GM18519 (cell line): ENCODE data around the gene SPATA6.
"Not testable (repeated sequence)": the region's sequence is repeated elsewhere in the genome, so short reads cannot be mapped to it uniquely, and the experiment has no call there.

Source experiments
- ATAC-seq: cut with Tn5 transposase; IDR thresholded peaks from one replicate; pipeline ENCODE4 v1.9.1; 2021; ENCODE audit warnings: mild to moderate bottlenecking, moderate library complexity; ENCODE audit not compliant: unreplicated experiment, low FRiP score

Gene SPATA6

DNA sequence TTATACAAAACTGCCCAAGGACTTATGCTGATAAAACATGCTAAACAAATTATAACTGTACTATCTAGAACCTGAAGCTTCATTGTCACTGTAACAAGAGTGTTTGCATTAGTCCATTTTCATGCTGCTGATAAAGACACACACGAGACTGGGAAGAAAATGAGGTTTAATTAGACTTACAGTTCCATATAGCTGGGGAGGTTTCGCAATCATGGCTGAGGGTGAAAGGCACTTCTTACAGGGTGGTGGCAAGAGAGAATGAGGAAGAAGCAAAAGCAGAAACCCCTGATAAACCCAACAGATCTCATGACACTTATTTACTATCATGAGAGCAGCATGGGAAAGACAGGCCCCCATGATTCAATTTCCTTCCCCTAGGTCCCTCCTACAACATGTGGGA, 100.4 kb downstream of the SPATA6 start:
- no peak for ATAC-seq

- no peak for ATAC-seq
Measured at GRCh38 chr1:48362901-48363300, 109.1 kb downstream of the SPATA6 start.

- ATAC-seq, result no peak
Measured at GRCh38 chr1:48356901-48357300, 115.1 kb downstream of the SPATA6 start.

DNA sequence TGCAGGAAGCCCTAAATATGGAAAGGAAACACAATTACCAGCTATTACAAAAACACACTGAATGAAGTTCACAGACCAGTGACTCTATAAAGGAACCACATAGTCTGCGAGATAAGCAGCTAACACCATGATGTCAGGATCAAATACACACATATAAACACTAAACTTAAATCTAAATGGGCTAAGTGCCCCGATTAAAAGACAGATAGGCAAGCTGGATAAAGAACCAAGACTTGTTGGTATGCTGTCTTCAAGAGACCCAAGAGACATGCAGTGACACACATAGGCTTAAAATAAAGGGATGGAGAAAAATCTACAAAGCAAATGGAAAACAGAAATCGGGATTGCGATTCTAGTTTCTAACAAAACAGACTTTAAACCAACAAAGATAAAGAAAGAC, 127.6 kb downstream of the SPATA6 start:
- ATAC-seq, result no peak

DNA sequence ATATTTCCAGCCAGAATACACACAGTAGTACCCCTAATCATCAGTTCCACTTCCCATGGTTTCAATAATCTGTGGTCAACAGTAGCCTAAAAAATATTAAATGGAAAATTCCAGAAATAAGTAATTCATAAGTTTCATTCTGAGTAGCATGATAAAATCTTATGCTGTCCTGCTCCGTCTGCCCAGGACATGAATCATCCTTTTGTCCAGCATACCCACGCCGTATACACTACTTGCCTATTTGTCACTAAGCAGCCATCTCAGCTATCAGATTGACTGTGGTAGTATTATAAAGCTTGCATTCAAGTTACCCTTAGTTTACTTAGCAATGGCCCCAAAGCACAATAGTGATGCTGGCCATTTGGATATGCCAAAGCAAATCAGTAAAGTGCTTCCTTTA, 130.8 kb downstream of the SPATA6 start:
- ATAC-seq, result no peak

DNA sequence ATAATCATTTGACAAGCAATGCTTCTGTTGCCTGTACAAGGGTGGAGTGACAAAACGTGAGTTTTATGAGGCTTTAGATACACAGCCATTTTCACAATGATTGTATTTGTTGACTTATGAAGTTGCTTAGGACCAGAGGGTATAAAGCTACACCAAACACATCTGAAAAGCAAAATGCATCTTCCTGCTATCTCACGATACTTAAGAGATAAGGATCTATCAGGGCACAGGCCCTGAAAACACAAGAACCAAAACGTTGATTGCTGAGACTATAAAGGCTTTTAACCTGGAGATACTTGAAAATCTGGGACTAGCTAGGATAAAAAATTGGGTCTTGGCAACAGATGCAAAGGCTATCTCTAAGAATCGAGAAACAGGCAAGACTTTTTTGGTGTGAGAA, 133.7 kb downstream of the SPATA6 start:
- no peak for ATAC-seq

DNA sequence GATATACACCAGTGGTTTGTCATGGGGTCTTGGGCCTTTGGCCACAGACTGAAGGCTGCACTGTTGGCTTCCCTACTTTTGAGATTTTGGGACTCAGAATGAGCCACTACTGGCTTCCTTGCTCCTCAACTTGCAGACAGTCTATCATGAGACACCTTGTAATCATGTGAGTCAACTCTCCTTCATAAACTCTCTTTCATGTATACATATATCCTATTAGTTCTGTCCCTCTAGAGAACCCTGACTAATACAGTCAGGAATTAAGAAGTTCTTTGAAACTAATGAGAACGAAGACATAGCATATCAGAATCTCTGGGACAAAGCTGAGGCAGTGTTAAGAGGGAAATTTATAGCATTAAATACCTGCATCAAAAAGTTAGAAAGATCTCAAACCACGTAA, 138.7 kb downstream of the SPATA6 start:
- no peak for ATAC-seq

- no peak for ATAC-seq
Measured at GRCh38 chr1:48332115-48332514, 139.9 kb downstream of the SPATA6 start.

DNA sequence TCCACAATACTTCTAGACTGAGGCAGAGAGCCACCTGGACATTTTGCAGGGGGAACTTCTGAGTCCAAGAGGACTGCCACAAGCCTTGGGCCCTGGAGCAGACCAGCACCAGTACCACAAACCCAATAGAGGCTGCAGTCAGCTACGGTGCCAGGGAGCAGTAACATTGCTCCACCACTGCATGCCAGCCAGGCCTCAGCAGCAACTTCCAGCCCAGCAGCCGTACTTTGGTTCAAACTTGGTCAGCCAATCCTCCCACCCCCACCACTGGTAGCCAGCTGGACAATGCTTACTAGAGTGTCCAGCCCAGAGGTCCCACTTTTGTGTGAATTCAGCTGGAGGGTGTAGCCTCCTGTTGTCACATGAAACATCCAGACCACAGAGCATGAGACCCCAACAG, 142.1 kb downstream of the SPATA6 start:
- no peak for ATAC-seq

DNA sequence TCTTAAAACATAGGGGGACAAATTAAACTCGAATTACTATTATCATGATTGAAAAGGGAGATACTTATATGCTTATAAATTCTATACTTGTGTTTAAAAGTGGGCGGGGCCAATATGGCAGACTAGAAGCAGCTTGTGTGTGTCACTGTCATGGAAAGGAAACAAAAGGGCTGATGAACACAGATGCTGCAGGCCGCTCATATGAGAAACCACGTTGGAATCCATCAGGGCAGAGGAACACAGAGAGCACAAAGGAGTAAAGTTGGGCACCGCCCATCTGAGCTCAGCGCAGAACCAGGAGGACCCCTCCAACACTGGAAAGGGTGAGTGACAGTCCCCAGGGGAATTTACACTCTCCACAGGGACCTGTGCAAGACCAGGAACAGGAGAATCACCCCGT, 142.5 kb downstream of the SPATA6 start:
- no peak for ATAC-seq

- not testable (repeated sequence) for ATAC-seq
Measured at GRCh38 chr1:48311829-48312228, 160.2 kb downstream of the SPATA6 start.

DNA sequence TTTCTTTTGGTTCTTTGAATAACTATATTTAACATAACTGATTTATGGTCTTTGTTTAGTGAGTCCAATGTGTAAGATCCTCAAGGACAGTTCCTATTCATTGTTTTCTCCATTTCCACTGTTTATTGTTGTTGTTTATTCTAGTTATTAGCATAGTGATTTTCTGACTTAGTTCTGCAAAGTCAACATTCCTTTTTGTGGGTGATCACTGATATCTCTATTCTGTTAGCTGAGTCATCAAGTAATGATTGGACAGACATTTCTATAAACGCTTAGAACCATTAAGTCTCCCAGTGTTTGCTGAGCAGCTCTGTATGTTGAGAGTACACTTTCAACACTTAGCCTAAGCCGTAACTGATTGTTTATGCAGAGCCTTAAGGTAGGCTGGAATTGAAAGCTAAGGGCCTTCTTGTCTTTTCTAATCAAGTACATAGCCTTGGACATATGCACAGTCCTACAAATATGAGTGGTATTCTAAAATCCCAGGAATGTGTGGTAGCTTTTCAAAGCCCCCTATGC, 162.4 kb downstream of the SPATA6 start:
- no peak for ATAC-seq

DNA sequence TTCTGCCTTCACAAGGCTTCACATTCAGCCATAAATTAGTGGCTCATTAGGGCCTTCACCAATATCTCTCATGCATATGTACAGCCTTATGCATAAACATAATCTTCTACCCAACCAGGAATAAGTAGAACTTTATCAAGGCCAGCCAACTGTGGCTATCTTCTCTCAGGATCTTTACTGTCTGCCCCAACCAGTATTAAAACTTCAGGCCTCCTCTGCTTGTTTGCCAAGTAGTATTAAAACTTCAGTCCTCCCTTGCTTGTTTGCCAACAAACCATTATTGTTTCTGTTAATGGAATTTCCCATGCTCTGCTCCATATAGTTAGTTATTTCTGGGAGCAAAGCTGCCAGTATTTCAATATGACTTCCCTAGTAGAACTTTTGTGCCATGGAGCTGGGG, 169.4 kb downstream of the SPATA6 start:
- no peak for ATAC-seq

DNA sequence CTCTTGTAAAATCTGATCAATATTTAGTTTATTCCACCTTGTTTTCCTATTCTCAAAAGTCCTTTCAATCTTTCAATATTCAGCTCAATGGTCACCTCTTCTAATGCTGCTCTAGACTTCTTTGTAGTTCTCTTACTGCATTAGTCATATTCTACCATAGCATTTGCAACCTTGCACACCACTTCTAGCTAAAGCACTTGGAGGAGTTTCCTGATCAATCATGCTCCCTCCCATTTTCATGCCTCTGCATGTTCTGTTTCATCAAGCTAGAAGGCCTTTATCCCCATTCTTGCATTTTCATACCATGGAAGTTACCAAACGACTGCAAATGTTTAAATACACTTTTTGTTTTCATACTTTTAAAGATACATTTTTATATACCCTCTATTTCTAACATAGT, 177.3 kb downstream of the SPATA6 start:
- ATAC-seq, result no peak

GRCh38 chr1:48294094-48294493, 177.9 kb downstream of the SPATA6 start:
- not testable (repeated sequence) for ATAC-seq

DNA sequence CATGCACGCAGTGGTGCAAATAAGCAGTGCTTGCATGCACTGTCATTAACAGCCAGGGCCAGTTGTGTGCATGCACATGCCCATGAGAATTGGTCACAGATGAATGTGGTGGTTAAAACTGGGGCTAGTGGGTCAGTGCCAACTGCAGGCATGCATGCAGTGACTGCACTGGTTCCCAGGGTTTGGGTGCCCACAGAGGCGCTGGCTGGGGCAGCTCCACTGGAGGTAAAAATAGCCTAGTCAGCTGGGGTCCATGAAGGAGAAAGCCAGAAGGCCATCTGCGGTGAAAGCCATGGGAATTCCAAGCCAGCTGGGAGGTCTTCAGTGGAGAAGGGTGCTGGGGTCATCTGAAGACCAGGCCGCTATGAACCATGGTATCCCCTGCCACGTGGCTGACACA, 179.3 kb downstream of the SPATA6 start:
- ATAC-seq, result no peak

- no peak for ATAC-seq
Measured at GRCh38 chr1:48291421-48291820, 180.6 kb downstream of the SPATA6 start.

- ATAC-seq, result no peak
Measured at GRCh38 chr1:48285525-48285924, 186.5 kb downstream of the SPATA6 start.

DNA sequence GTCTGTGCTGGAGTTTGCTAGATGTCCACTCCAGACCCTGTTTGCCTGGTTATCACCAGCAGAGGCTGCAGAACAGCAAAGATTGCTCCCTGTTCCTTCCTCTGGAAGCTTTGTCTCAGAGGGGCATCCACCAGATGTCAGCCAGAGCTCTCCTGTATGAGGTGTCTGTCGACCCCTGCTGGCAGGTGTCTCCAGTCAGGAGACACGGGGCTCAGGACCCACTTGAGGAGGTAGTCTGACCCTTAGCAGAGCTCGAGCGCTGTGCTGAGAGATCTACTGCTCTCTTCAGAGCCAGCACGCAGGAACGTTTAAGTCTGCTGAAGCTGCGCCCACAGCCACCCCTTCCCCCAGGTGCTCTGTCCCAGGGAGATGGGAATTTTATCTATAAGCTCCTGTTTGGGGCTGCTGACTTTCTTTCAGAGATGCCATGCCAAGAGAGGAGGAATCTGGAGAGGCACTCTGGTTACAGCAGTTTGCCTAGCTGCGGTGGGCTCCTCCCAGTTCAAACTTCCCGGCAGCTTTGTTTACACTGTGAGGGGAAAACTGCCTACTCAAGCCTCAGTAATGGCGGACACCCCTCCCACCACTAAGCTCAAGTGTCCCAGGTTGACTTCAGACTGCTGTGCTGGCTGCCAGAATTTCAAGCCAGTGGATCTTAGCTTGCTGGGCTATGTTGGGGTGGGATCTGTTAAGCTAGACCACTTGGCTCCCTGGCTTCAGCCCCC, 187.1 kb downstream of the SPATA6 start:
- not testable (repeated sequence) for ATAC-seq

DNA sequence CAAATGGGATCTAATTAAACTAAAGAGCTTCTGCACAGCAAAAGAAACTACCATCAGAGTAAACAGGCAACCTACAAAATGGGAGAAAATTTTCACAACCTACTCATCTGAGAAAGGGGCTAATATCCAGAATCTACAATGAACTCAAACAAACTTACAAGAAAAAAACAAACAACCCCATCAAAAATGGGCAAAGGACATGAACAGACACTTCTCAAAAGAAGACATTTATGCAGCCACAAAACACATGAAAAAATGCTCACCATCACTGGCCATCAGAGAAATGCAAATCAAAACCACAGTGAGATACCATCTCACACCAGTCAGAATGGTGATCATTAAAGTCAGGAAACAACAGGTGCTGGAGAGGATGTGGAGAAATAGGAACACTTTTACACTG, 189.7 kb downstream of the SPATA6 start:
- ATAC-seq, result not testable (repeated sequence)

DNA sequence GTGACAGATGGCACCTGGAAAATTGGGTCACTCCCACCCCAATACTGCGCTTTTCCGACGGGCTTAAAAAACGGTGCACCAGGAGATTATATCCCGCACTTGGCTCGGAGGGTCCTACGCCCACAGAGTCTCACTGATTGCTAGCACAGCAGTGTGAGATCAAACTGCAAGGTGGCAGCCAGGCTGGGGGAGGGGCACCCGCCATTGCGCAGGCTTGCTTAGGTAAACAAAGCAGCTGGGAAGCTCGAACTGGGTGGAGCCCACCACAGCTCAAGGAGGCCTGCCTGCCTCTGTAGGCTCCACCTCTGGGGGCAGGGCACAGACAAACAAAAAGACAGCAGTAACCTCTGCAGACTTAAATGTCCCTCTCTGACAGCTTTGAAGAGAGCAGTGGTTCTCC, 194.6 kb downstream of the SPATA6 start:
- ATAC-seq, result not testable (repeated sequence)

- no peak for ATAC-seq
Measured at GRCh38 chr1:48266576-48266975, 205.4 kb downstream of the SPATA6 start.

GRCh38 chr1:48263041-48263440, 209.0 kb downstream of the SPATA6 start:
- ATAC-seq, result no peak
